Endothelial cell of umbilical vein (primary cell): Measurements from ENCODE around the gene CADPS.

Experiments
- POLR2A ChIP-seq: IDR thresholded peaks from 2 replicates; pipeline ENCODE4 v1.6.1; 2012; ENCODE audit warnings: low read depth, mild to moderate bottlenecking, control low read depth, low read length
- TF ChIP-seq, protein P1 (sequence below), 2 donors: IDR thresholded peaks; 1 replicate in 1 of 2; 2 replicates in 1 of 2; pipeline ENCODE4 v1.5.1; 2011; ENCODE audit warnings: low read length in 2 of 2, mild to moderate bottlenecking in 2 of 2, moderate library complexity in 2 of 2, control low read depth in 1 of 2, inconsistent platforms in 1 of 2, low read depth in 1 of 2; ENCODE audit not compliant: insufficient read depth in 1 of 2; ENCODE audit errors: extremely low read depth in 1 of 2

GRCh38 chr3:62827550-62827949, 47.7 kb downstream of the CADPS start:
- TF ChIP-seq, protein P1, sequence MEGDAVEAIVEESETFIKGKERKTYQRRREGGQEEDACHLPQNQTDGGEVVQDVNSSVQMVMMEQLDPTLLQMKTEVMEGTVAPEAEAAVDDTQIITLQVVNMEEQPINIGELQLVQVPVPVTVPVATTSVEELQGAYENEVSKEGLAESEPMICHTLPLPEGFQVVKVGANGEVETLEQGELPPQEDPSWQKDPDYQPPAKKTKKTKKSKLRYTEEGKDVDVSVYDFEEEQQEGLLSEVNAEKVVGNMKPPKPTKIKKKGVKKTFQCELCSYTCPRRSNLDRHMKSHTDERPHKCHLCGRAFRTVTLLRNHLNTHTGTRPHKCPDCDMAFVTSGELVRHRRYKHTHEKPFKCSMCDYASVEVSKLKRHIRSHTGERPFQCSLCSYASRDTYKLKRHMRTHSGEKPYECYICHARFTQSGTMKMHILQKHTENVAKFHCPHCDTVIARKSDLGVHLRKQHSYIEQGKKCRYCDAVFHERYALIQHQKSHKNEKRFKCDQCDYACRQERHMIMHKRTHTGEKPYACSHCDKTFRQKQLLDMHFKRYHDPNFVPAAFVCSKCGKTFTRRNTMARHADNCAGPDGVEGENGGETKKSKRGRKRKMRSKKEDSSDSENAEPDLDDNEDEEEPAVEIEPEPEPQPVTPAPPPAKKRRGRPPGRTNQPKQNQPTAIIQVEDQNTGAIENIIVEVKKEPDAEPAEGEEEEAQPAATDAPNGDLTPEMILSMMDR (IDR thresholded peaks at IDR 0.05; ENCODE audit: extremely low read depth in 1 of 2, insufficient read depth in 1 of 2, low read depth in 1 of 2, low read length in 2 of 2) = no peak
- no peak for TF ChIP-seq POLR2A
